ENCODE data around the gene LRIT1. TPM values are rescaled to one million over a fixed set of nuclear protein-coding genes. Genes with fewer than 3 reads are reported as not detected.

The LRIT1 gene
- polyA plus RNA-seq (2012; ENCODE audit: insufficient read length, low read depth): not detected

GRCh38 chr10:84241185-84241790 is at the start of gene LRIT1:
Gene LRIT1, minus strand, starts transcription at chr10:84241546. Its CDS starts 107 bp downstream, at chr10:84241439.
- no peak for TF ChIP-seq POLR2AphosphoS5 (IDR thresholded peaks at IDR 0.05; ENCODE audit: low read depth, low read length)
- no peak for TF ChIP-seq REST (IDR thresholded peaks at IDR 0.05; ENCODE audit: insufficient read depth in 1 of 2, low read depth in 2 of 2, low read length in 2 of 2)
- no peak for TF ChIP-seq TAF1 (IDR thresholded peaks at IDR 0.05; ENCODE audit: borderline replicate concordance, insufficient read depth, low read length)
- no peak for TF ChIP-seq SIN3A (IDR thresholded peaks at IDR 0.05; ENCODE audit: borderline replicate concordance, insufficient read depth, low read length)
- no peak for TF ChIP-seq FOXP2 (optimal IDR thresholded peaks at IDR 0.05; ENCODE audit: borderline replicate concordance, extremely low read depth, extremely low read length, insufficient read depth)

- TF ChIP-seq SIN3A (IDR thresholded peaks at IDR 0.05; ENCODE audit: borderline replicate concordance, insufficient read depth, low read length) (no peak), REST (IDR thresholded peaks at IDR 0.05; ENCODE audit: insufficient read depth in 1 of 2, low read depth in 2 of 2, low read length in 2 of 2) (no peak), POLR2AphosphoS5 (IDR thresholded peaks at IDR 0.05; ENCODE audit: low read depth, low read length) (no peak), FOXP2 (optimal IDR thresholded peaks at IDR 0.05; ENCODE audit: borderline replicate concordance, extremely low read depth, extremely low read length, insufficient read depth) (no peak), TAF1 (IDR thresholded peaks at IDR 0.05; ENCODE audit: borderline replicate concordance, insufficient read depth, low read length) (no peak)
Observed at GRCh38 chr10:84290235-84290634, 48.9 kb upstream of the LRIT1 start.

- TF ChIP-seq POLR2AphosphoS5 (IDR thresholded peaks at IDR 0.05; ENCODE audit: low read depth, low read length) (no peak), REST (IDR thresholded peaks at IDR 0.05; ENCODE audit: insufficient read depth in 1 of 2, low read depth in 2 of 2, low read length in 2 of 2) (no peak), SIN3A (IDR thresholded peaks at IDR 0.05; ENCODE audit: borderline replicate concordance, insufficient read depth, low read length) (no peak), TAF1 (IDR thresholded peaks at IDR 0.05; ENCODE audit: borderline replicate concordance, insufficient read depth, low read length) (no peak), FOXP2 (optimal IDR thresholded peaks at IDR 0.05; ENCODE audit: borderline replicate concordance, extremely low read depth, extremely low read length, insufficient read depth) (no peak)
Observed at GRCh38 chr10:84289521-84290200, 48.3 kb upstream of the LRIT1 start.

- TF ChIP-seq FOXP2 (optimal IDR thresholded peaks at IDR 0.05; ENCODE audit: borderline replicate concordance, extremely low read depth, extremely low read length, insufficient read depth): no peak
- no peak for TF ChIP-seq SIN3A (IDR thresholded peaks at IDR 0.05; ENCODE audit: borderline replicate concordance, insufficient read depth, low read length)
- no peak for TF ChIP-seq REST (IDR thresholded peaks at IDR 0.05; ENCODE audit: insufficient read depth in 1 of 2, low read depth in 2 of 2, low read length in 2 of 2)
- no peak for TF ChIP-seq POLR2AphosphoS5 (IDR thresholded peaks at IDR 0.05; ENCODE audit: low read depth, low read length)
- no peak for TF ChIP-seq TAF1 (IDR thresholded peaks at IDR 0.05; ENCODE audit: borderline replicate concordance, insufficient read depth, low read length)
Observed at GRCh38 chr10:84288151-84288550, 46.8 kb upstream of the LRIT1 start.

All from PFSK-1 (cell line).